Effector memory CD4-positive, alpha-beta T cell (primary cell): ENCODE measurements around the gene GOLGA8J.
"Not testable (repeated sequence)": the region's sequence is repeated elsewhere in the genome, so short reads cannot be mapped to it uniquely, and the experiment has no call there.

Experiments used
- DNase-seq, 3 donors: peaks; one replicate each; pipeline ENCODE4 v3.0.0-alpha.2; 2020
- H3K27ac ChIP-seq: 2 replicates; pipeline ENCODE4 v1.7.0; 2013; ENCODE audit warnings: mild to moderate bottlenecking, low read length, moderate library complexity; ENCODE audit not compliant: insufficient read depth, poor library complexity, severe bottlenecking
- H3K27me3 ChIP-seq: replicated peaks from 2 replicates; pipeline ENCODE4 v1.7.0; 2013; ENCODE audit warnings: mild to moderate bottlenecking, low read length; ENCODE audit not compliant: insufficient read depth, control insufficient read depth, poor library complexity, severe bottlenecking
- H3K36me3 ChIP-seq: 2 replicates; pipeline ENCODE4 v1.7.0; 2013; ENCODE audit warnings: mild to moderate bottlenecking, low read length, moderate library complexity; ENCODE audit not compliant: control insufficient read depth, insufficient read depth
- H3K4me1 ChIP-seq: 2 replicates; pipeline ENCODE4 v1.7.0; 2013; ENCODE audit warnings: low read length, mild to moderate bottlenecking; ENCODE audit not compliant: control insufficient read depth, insufficient read depth, poor library complexity, severe bottlenecking
- H3K4me3 ChIP-seq: 2 replicates; pipeline ENCODE4 v1.7.0; 2013; ENCODE audit warnings: low read length, low read depth, mild to moderate bottlenecking; ENCODE audit not compliant: insufficient read depth, poor library complexity, severe bottlenecking
- H3K9me3 ChIP-seq: 2 replicates; pipeline ENCODE4 v1.7.0; 2013; ENCODE audit warnings: mild to moderate bottlenecking, low read length, moderate library complexity; ENCODE audit not compliant: control insufficient read depth
- total RNA-seq, 3 donors: gene quantifications; one replicate each; lab custom pipeline; 2026; lab: John Stamatoyannopoulos, UW

Gene GOLGA8J, protein sequence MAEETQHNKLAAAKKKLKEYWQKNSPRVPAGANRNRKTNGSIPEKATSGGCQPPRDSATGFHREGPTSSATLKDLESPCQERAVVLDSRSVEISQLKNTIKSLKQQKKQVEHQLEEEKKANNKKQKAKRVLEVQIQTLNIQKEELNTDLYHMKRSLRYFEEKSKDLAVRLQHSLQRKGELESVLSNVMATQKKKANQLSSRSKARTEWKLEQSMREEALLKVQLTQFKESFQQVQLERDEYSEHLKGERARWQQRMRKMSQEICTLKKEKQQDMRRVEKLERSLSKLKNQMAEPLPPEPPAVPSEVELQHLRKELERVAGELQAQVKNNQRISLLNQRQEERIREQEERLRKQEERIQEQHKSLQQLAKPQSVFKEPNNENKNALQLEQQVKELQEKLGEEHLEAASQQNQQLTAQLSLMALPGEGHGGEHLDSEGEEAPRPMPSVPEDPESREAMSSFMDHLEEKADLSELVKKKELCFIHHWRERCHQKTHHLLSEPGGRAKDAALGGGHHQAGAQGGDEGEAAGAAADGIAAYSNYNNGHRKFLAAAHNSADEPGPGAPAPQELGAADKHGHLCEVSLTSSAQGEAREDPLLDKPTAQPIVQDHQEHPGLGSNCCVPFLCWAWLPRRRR
- total RNA-seq, result 0 reads per million in 3 donors

DNA sequence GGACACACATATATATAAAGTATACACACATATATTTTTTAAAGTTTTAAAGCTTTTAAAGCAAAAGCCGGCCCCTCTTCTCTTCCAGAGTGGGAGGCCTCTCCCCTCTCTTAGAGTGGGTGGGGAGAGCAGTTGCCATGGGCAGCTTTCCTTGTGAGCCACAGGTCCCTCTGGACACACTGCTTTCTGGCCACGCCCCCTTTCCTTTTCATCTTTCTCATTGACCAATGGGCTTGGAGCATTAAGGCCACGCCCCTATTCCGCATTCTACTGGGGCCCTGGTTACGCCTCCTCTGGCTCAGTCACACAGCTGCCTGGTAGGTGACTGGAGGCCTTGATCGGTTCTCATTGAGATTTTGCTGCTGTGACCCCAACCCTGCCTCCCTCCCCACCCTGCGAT is at the start of gene GOLGA8J:
GOLGA8J (plus strand) TSS at position 301 of the 400 bp plus-strand sequence; CDS start at position 399, 98 bp downstream.
- H3K27me3 ChIP-seq, DNase-seq, H3K9me3 ChIP-seq, H3K4me3 ChIP-seq, H3K36me3 ChIP-seq, H3K4me1 ChIP-seq, H3K27ac ChIP-seq: not testable (repeated sequence)

DNA sequence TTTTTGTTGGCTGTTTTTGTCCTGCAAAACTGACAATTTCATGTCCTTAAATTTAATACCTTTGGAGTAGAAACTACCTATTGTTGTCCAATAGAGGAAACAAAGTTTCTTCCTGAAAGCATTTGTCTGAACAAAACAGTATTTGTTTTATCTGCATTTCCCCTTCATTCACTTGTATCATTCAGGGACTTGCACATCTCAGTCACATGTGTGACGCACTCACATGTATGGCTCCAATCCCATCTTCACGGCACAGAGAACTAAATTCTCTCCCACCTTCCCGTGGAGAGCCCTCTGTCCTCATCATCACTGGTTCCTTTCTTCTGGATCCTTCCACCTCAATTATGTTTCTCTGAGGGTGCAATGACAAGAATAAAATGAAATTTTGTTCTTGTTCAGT is 49.5 kb upstream of the GOLGA8J start:
- Histone ChIP-seq H3K27ac (no peak overlapping the region), H3K4me3 (no peak overlapping the region), H3K36me3 (no peaks in the 10 kb centered on the region), H3K27me3 (no peaks in the 10 kb centered on the region), H3K9me3 (no peaks in the 10 kb centered on the region), H3K4me1 (no peaks in the 10 kb centered on the region)
- no peak for DNase-seq

DNA sequence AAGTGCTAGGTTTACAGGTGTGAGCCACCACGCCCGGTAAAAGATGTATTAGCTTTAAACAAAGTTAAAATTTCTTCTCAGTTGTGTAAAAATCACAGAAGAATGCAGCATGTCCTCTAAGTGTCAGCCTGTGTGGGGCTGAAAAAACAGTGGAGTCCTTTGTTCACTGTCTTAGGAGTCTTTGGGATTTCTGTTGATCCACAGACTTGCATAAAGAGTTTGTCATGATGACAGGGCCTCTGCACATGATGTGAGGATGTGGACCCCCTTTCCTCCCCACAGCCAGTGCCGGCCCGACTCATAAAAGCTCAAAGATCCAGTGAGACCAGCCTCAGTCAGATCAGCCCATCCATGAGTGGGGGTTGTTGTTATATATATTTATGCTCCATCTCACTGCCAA is 49.0 kb upstream of the GOLGA8J start:
- no peak for DNase-seq
- no peak overlapping the region for H3K4me3 ChIP-seq

DNA sequence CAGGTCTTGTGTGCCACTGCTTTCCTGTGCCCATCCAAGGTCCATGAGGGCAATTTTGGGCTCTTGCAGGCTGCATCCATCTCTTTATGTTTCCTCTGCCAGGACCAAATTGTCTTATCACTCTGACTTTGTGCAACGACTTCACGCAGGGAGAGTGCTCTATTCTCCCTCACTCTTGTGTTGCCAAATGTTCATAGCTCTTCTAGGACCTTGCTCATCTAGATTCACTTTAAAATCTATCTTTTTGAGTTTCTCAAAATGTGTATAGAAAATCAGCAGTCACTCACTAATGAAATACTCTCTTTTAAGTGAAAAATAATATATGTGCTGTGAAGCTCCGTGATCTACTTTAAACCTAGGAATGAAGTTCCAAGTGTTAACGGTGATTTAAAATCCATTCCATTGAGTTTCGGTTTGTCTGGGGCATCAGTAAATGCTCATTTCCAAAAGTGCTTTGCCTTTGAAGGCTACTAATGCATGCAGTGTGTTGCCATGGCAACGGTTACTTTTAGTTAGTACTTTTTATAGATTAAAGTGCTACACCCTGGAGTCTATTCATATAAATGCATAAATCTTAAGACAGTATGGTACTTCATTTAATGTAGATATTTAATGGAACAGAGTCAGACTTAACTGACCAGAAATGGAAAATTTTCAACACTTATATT is 46.6 kb upstream of the GOLGA8J start:
- Histone ChIP-seq H3K36me3 (no peaks in the 10 kb centered on the region), H3K9me3 (no peaks in the 10 kb centered on the region), H3K27me3 (no peaks in the 10 kb centered on the region), H3K4me3 (no peak overlapping the region), H3K4me1 (no peaks in the 10 kb centered on the region), H3K27ac (no peak overlapping the region)
- no peak for DNase-seq

More for the DNA sequence above, 49.0 kb upstream of the GOLGA8J start:
- no peaks in the 10 kb centered on the region for H3K36me3 ChIP-seq
- no peaks in the 10 kb centered on the region for H3K4me1 ChIP-seq
- H3K27me3 ChIP-seq, result no peaks in the 10 kb centered on the region
- no peak overlapping the region for H3K27ac ChIP-seq
- H3K9me3 ChIP-seq, result no peaks in the 10 kb centered on the region

DNA sequence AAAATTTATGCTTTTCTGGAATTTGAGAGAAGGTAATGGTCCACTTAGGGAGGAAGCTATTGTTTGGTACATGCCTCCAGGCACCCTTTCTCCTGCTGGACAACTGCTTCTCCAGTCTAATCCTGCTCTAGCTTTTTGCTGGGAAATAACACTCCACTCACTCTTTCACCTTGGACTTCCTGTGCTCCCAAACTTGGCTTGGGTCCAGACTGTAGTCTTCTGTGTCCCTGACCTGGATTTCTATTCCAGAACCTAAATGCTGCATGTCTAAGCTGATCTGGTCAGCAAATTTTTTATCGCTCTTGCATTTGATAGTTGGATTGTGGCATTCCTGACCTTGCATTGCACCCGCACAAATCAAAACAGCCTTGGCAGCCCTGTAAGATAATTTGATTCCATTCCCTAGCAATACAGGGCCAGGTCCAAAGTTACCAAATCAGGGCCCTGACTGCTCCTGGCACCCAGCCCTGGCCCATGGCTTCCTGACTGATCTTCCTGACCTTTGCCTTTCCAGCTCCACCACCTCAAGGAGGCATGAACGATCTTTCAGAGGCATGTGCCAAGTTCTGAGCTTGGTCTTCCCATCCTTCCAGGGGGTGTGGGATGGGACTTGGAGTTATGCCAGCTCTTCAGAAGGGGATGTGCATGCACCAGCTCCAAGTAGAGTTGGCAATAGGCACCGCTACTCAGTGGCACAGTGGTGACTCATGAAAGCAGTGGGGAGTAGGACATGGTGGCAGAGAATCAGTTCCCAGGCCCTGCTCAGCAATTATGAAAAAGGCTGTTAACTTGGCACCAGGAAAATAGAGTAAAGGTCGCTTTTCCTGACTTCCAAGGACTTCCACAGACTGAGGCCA is 43.9 kb upstream of the GOLGA8J start:
- H3K36me3 ChIP-seq, result no peaks in the 10 kb centered on the region
- no peaks in the 10 kb centered on the region for H3K4me1 ChIP-seq
- H3K27me3 ChIP-seq, result no peaks in the 10 kb centered on the region
- no peak overlapping the region for H3K27ac ChIP-seq
- H3K4me3 ChIP-seq, result no peak overlapping the region
- no peaks in the 10 kb centered on the region for H3K9me3 ChIP-seq
- no peak for DNase-seq

DNA sequence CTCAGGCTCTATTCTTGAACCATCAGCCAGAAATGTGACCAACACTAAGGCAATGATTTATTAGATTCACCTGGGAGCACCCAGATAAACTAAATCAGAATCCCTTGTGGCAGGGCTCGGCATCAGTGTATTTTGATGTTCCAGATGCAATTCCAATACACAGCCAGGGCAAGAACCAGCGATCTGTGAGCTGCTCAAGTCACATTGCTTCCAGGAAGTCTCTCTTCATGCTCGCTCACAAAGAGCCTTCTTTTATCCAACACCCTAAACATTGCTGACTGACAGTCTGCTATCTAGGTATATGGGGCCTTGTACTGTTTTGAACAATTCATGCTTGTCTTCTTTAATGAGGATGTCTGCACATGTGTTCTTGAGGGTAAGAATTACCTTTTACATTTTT is 40.9 kb upstream of the GOLGA8J start:
- DNase-seq, result no peak
- no peak overlapping the region for H3K27ac ChIP-seq
- no peak overlapping the region for H3K4me3 ChIP-seq
- H3K4me1 ChIP-seq, result no peaks in the 10 kb centered on the region
- no peaks in the 10 kb centered on the region for H3K27me3 ChIP-seq
- no peaks in the 10 kb centered on the region for H3K9me3 ChIP-seq
- H3K36me3 ChIP-seq, result no peaks in the 10 kb centered on the region

DNA sequence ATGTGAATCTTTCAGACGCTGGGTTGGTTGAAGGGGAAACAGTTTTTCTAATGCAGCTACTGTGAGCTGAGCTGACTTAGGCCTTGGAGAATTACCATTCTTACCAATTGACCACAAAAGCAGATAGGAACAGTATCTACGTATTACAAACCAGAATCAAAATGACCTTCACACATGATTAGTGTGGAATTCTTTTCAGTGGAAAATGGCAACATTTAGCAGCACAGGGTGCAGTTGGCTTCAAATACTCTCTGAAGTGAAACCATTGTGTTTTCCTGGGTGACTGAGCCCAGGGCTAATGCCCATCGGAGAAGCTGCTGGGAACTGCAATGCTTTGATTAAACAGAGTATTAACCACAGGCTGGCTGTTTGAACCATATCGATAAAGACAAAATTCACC is 40.2 kb upstream of the GOLGA8J start:
- no peak for DNase-seq
- Histone ChIP-seq H3K9me3 (no peaks in the 10 kb centered on the region), H3K4me1 (no peaks in the 10 kb centered on the region), H3K4me3 (no peak overlapping the region), H3K27ac (no peak overlapping the region), H3K36me3 (no peaks in the 10 kb centered on the region), H3K27me3 (no peaks in the 10 kb centered on the region)

DNA sequence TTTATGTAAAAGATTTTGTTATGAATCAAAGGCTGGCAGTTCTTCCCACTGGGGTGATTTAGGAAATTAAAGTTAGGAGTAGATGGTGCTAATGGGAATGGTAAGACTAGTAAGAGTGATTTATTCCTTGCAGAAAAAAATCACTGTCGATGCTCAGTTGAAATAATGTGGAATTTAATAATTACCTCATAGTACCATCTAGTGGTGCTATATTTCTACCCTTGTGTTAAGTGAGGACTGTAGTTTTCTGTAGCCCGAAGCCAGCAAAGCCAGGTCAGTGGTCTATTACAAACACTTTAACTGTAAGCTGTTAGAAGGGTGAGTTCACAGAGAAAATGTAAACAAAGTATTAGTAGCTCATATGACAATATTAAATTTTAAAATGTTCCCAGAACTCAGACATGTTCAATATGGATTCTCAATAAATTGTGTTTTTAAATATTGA is 39.5 kb upstream of the GOLGA8J start:
- Histone ChIP-seq H3K36me3 (no peaks in the 10 kb centered on the region), H3K9me3 (no peaks in the 10 kb centered on the region), H3K4me1 (no peaks in the 10 kb centered on the region), H3K27me3 (no peaks in the 10 kb centered on the region), H3K27ac (no peak overlapping the region), H3K4me3 (no peak overlapping the region)
- no peak for DNase-seq

DNA sequence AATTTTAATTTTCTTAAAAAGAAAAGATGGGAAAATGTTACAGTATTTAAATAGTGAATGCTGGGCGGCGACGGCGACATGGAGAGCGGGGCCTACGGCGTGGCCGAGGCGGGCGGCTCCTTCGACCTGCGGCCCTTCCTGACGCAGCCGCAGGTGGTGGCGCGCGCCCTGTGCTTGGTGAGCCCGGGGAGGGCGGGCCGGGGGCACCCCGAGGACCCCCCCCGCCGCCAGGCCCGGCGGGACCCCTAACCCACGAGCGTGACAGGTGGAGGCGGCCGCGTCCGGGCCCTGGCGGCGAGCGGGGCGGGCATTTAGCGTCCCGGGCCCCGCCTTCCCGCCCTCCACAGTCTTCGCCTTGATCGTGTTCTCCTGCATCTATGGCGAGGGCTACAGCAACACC is 38.4 kb upstream of the GOLGA8J start:
- Histone ChIP-seq H3K9me3 (no peaks in the 10 kb centered on the region), H3K27me3 (no peaks in the 10 kb centered on the region), H3K4me3 (no peak overlapping the region), H3K4me1 (no peaks in the 10 kb centered on the region), H3K36me3 (no peaks in the 10 kb centered on the region), H3K27ac (no peak overlapping the region)
- no peak for DNase-seq
